A549 (cell line): ENCODE results near the gene MCM5. TPM values are rescaled to one million over a fixed set of nuclear protein-coding genes. Genes with fewer than 3 reads are reported as not detected.

Experiments
- CBX2 ChIP-seq: fragments of 200-600 bp; sonication (generic); IDR thresholded peaks from 2 replicates; pipeline ENCODE4 v1.6.1; 2016; ENCODE audit warnings: low read depth, mild to moderate bottlenecking, borderline replicate concordance
- EP300 ChIP-seq, 2 experiments: fragments of >200 bp; sonication (Bioruptor Twin); formaldehyde crosslinking; IDR thresholded peaks; 2 replicates in 1 of 2; 3 replicates in 1 of 2; pipeline ENCODE4 v1.6.1; 2016 to 2017
- FOSL2 ChIP-seq, 2 experiments: fragments of 450-650 bp in 1 of 2; fragments of >200 bp in 1 of 2; sonication (Bioruptor Twin) in 1 of 2; formaldehyde crosslinking; IDR thresholded peaks; 2 replicates each; pipeline versions ENCODE4 v1.5.0 to v1.6.1; 2016 to 2020; ENCODE audit warnings: mild to moderate bottlenecking in 1 of 2, moderate library complexity in 1 of 2
- FOXS1 ChIP-seq: fragments of 250-450 bp; sonication (Bioruptor Pico); IDR thresholded peaks from 2 replicates; pipeline ENCODE4 v1.5.0; 2020; ENCODE audit warnings: mild to moderate bottlenecking, moderate library complexity
- GATA3 ChIP-seq: IDR thresholded peaks from 2 replicates; pipeline ENCODE4 v1.6.1; 2012; ENCODE audit warnings: borderline replicate concordance
- HDAC2 ChIP-seq: fragments of 200-600 bp; sonication (generic); IDR thresholded peaks from 2 replicates; pipeline ENCODE4 v1.6.1; 2016
- HEYL ChIP-seq: fragments of 250-450 bp; sonication (Bioruptor Pico); IDR thresholded peaks from 2 replicates; pipeline ENCODE4 v1.8.0; 2021; ENCODE audit warnings: mild to moderate bottlenecking, moderate library complexity
- HOXB13 ChIP-seq: fragments of 250-450 bp; sonication (Bioruptor Pico); IDR thresholded peaks from 2 replicates; pipeline ENCODE4 v1.5.0; 2020; ENCODE audit warnings: low read depth, mild to moderate bottlenecking, moderate library complexity
- JUN ChIP-seq, 2 experiments: fragments of >200 bp; sonication (Bioruptor Twin); formaldehyde crosslinking; IDR thresholded peaks; 2 replicates in 1 of 2; 3 replicates in 1 of 2; pipeline ENCODE4 v1.6.1; 2016 to 2017
- KDM5A ChIP-seq: fragments of 200-600 bp; sonication (generic); IDR thresholded peaks from 2 replicates; pipeline ENCODE4 v1.6.1; 2016; ENCODE audit warnings: antibody characterized with exemption, mild to moderate bottlenecking
- MAZ ChIP-seq: fragments of 150-350 bp; IDR thresholded peaks from 2 replicates; pipeline ENCODE4 v1.6.1; 2014; ENCODE audit warnings: antibody characterized with exemption, low read depth, low read length, borderline replicate concordance
- NFE2L2 ChIP-seq: fragments of 150-350 bp; conservative IDR thresholded peaks from 2 replicates; pipeline ENCODE4 v1.6.1; 2014; ENCODE audit warnings: low read length
- NPAS2 ChIP-seq: fragments of 250-450 bp; sonication (Bioruptor Pico); IDR thresholded peaks from 2 replicates; pipeline ENCODE4 v1.8.0; 2022; ENCODE audit warnings: mild to moderate bottlenecking, moderate library complexity, borderline replicate concordance
- POLR2AphosphoS2 ChIP-seq: conservative IDR thresholded peaks from 2 replicates; pipeline ENCODE4 v1.6.1; 2012; ENCODE audit warnings: low read length, improper control_type of control experiment, inconsistent platforms
- RNF2 ChIP-seq: fragments of 200-600 bp; sonication (generic); IDR thresholded peaks from 2 replicates; pipeline ENCODE4 v1.6.1; 2016; ENCODE audit warnings: low read depth, mild to moderate bottlenecking, antibody characterized with exemption, moderate library complexity, borderline replicate concordance
- SMC3 ChIP-seq: fragments of >200 bp; sonication (Bioruptor Twin); formaldehyde crosslinking; IDR thresholded peaks from 3 replicates; pipeline ENCODE4 v1.6.1; 2018; ENCODE audit warnings: inconsistent platforms
- SREBF2 ChIP-seq: fragments of 450-650 bp; IDR thresholded peaks from 2 replicates; pipeline ENCODE4 v1.6.1; 2014; ENCODE audit warnings: mild to moderate bottlenecking, moderate library complexity
- TFCP2L1 ChIP-seq: fragments of 250-450 bp; sonication (Bioruptor Pico); IDR thresholded peaks from 2 replicates; pipeline ENCODE4 v1.5.0; 2021; ENCODE audit warnings: mild to moderate bottlenecking
- TP53 ChIP-seq: fragments of 250-450 bp; sonication (Bioruptor Pico); IDR thresholded peaks from 2 replicates; pipeline ENCODE4 v1.5.0; 2021; ENCODE audit warnings: mild to moderate bottlenecking, moderate library complexity
- ZC3H11A ChIP-seq: fragments of 450-650 bp; IDR thresholded peaks from 2 replicates; pipeline ENCODE4 v1.6.1; 2014; ENCODE audit warnings: antibody characterized with exemption, mild to moderate bottlenecking
- polyA plus RNA-seq, 4 experiments: library from polyadenylated mRNA; depleted of rRNA in 3 of 4; stranded (reverse); fragments of >200 nt; fragmentation: RNase III in 1 of 4; extraction: RNeasy Plus Mini Kit Qiagen cat#74134 plus additional on column Dnase treatment in 1 of 4; gene quantifications; 2 replicates in 3 of 4; 3 replicates in 1 of 4; pipeline ENCODE4 v1.2.3, GENCODE V29; 2011 to 2017
- TF ChIP-seq, protein P1 (sequence below): fragments of 200-600 bp; sonication (generic); IDR thresholded peaks from 2 replicates; pipeline ENCODE4 v1.6.1; 2016; ENCODE audit warnings: antibody characterized with exemption, mild to moderate bottlenecking, moderate library complexity
- TF ChIP-seq, protein P2 (sequence below): IDR thresholded peaks from 2 replicates; pipeline ENCODE4 v1.6.1; 2012; ENCODE audit warnings: low read depth, borderline replicate concordance
- TF ChIP-seq, protein P3 (sequence below): fragments of 150-350 bp; IDR thresholded peaks from 2 replicates; pipeline ENCODE4 v1.6.1; 2014; ENCODE audit warnings: low read depth, mild to moderate bottlenecking, low read length
- TF ChIP-seq, protein P4 (sequence below): fragments of 250-450 bp; sonication (Bioruptor Pico); IDR thresholded peaks from 2 replicates; pipeline ENCODE4 v1.5.0; 2020; ENCODE audit warnings: low read depth, mild to moderate bottlenecking, moderate library complexity
- TF ChIP-seq, protein P5 (sequence below): fragments of >200 bp; sonication (Bioruptor Twin); formaldehyde crosslinking; IDR thresholded peaks from 2 replicates; pipeline ENCODE4 v1.6.1; 2016
- TF ChIP-seq, protein P6 (sequence below): fragments of 450-650 bp; IDR thresholded peaks from 2 replicates; pipeline ENCODE4 v1.6.1; 2014; ENCODE audit warnings: antibody characterized with exemption
- TF ChIP-seq, protein P7 (sequence below): fragments of >200 bp; sonication (Bioruptor Twin); formaldehyde crosslinking; IDR thresholded peaks from 3 replicates; pipeline ENCODE4 v1.6.1; 2016
- TF ChIP-seq, protein P8 (sequence below): fragments of >200 bp; sonication (Bioruptor Twin); formaldehyde crosslinking; IDR thresholded peaks from 3 replicates; pipeline ENCODE4 v1.5.1; 2016

MCM5 gene
- polyA plus RNA-seq, 2 of the 4 experiments (the other 2 are of a cell fraction), result 50.2 to 94.4 TPM

DNA sequence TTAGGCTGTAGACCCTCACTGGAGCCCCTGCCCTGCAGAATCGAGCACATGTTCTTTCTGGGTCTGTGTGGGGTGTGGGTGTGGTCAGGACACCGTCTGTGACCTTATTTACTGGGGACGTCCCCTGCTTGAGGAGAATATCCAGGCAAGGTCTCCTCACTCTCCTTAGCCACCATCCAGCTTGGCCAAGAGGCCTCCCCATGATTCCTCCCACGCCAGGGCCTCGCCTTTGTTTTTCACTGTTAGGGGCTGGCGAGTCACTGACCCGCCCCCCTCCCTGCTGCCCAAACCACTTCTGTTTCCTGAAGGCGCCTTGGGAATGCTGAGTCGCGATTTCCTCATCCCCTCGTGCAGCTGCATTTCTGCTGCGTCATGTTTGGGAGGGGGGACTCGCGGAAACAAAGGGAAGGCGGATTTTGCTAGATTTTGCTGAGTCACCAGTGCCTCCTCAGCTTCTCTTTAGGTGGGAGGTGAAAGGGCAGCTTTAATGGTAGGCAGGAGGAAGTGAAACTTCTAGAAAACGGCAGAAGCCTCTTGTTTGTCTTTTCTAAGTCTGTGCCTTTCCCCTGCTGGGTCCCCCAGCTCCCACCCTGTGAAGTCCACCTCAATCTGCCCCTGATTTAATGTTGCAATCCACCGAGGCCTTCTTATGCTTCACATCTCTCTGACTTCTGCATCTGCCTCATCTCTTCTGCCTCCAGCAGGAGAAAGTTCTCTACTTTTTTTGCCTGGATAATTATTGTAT is 23.0 kb upstream of the MCM5 start (continued):
- TF ChIP-seq, protein P1, sequence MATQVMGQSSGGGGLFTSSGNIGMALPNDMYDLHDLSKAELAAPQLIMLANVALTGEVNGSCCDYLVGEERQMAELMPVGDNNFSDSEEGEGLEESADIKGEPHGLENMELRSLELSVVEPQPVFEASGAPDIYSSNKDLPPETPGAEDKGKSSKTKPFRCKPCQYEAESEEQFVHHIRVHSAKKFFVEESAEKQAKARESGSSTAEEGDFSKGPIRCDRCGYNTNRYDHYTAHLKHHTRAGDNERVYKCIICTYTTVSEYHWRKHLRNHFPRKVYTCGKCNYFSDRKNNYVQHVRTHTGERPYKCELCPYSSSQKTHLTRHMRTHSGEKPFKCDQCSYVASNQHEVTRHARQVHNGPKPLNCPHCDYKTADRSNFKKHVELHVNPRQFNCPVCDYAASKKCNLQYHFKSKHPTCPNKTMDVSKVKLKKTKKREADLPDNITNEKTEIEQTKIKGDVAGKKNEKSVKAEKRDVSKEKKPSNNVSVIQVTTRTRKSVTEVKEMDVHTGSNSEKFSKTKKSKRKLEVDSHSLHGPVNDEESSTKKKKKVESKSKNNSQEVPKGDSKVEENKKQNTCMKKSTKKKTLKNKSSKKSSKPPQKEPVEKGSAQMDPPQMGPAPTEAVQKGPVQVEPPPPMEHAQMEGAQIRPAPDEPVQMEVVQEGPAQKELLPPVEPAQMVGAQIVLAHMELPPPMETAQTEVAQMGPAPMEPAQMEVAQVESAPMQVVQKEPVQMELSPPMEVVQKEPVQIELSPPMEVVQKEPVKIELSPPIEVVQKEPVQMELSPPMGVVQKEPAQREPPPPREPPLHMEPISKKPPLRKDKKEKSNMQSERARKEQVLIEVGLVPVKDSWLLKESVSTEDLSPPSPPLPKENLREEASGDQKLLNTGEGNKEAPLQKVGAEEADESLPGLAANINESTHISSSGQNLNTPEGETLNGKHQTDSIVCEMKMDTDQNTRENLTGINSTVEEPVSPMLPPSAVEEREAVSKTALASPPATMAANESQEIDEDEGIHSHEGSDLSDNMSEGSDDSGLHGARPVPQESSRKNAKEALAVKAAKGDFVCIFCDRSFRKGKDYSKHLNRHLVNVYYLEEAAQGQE, result no peak
- no peak for TF ChIP-seq SREBF2
- TF ChIP-seq RNF2, result no peak
- TF ChIP-seq, protein P2, sequence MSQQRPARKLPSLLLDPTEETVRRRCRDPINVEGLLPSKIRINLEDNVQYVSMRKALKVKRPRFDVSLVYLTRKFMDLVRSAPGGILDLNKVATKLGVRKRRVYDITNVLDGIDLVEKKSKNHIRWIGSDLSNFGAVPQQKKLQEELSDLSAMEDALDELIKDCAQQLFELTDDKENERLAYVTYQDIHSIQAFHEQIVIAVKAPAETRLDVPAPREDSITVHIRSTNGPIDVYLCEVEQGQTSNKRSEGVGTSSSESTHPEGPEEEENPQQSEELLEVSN, result no peak
- TF ChIP-seq MAZ, result peak; percentile 81; the same call in 1 of the 2 replicates
- TF ChIP-seq HDAC2, result no peak
- TF ChIP-seq POLR2AphosphoS2, result no peak
- TF ChIP-seq, protein P3, sequence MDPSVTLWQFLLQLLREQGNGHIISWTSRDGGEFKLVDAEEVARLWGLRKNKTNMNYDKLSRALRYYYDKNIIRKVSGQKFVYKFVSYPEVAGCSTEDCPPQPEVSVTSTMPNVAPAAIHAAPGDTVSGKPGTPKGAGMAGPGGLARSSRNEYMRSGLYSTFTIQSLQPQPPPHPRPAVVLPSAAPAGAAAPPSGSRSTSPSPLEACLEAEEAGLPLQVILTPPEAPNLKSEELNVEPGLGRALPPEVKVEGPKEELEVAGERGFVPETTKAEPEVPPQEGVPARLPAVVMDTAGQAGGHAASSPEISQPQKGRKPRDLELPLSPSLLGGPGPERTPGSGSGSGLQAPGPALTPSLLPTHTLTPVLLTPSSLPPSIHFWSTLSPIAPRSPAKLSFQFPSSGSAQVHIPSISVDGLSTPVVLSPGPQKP, result no peak
- TF ChIP-seq, protein P4, sequence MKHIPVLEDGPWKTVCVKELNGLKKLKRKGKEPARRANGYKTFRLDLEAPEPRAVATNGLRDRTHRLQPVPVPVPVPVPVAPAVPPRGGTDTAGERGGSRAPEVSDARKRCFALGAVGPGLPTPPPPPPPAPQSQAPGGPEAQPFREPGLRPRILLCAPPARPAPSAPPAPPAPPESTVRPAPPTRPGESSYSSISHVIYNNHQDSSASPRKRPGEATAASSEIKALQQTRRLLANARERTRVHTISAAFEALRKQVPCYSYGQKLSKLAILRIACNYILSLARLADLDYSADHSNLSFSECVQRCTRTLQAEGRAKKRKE, result peak; percentile 52; the same call in 1 of the 2 replicates
- no peak for TF ChIP-seq ZC3H11A
- TF ChIP-seq, protein P5, sequence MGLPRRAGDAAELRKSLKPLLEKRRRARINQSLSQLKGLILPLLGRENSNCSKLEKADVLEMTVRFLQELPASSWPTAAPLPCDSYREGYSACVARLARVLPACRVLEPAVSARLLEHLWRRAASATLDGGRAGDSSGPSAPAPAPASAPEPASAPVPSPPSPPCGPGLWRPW, result 0 out of 2 replicates have a peak, but pooled peaks have one; percentile 20
- peak; percentile 72; the same call in 1 of the 2 replicates for TF ChIP-seq GATA3
- no peak for TF ChIP-seq FOXS1 (CRISPR knock-in tag)
- TF ChIP-seq, protein P6, sequence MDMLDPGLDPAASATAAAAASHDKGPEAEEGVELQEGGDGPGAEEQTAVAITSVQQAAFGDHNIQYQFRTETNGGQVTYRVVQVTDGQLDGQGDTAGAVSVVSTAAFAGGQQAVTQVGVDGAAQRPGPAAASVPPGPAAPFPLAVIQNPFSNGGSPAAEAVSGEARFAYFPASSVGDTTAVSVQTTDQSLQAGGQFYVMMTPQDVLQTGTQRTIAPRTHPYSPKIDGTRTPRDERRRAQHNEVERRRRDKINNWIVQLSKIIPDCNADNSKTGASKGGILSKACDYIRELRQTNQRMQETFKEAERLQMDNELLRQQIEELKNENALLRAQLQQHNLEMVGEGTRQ, result no peak
- TF ChIP-seq JUN (IDR thresholded peaks at IDR 0.05), result peak; percentile 54 to 65; a peak in 2 of 5 replicates
- peak; percentile 67 to 78; a peak in 3 of 5 replicates for TF ChIP-seq EP300 (IDR thresholded peaks at IDR 0.05)
- TF ChIP-seq HEYL (CRISPR knock-in tag), result no peak; the same call in 1 of the 2 replicates
- TF ChIP-seq CBX2, result no peak
- TF ChIP-seq FOSL2 (IDR thresholded peaks at IDR 0.05), result no peak
- TF ChIP-seq FOSL2 (CRISPR knock-in tag; IDR thresholded peaks at IDR 0.05), result peak; percentile 88
- no peak; the same call in 1 of the 2 replicates for TF ChIP-seq HOXB13
- TF ChIP-seq TP53 (CRISPR knock-in tag), result no peak
- TF ChIP-seq TFCP2L1, result 0 out of 2 replicates have a peak, but pooled peaks have one; percentile 5
- TF ChIP-seq, protein P7, sequence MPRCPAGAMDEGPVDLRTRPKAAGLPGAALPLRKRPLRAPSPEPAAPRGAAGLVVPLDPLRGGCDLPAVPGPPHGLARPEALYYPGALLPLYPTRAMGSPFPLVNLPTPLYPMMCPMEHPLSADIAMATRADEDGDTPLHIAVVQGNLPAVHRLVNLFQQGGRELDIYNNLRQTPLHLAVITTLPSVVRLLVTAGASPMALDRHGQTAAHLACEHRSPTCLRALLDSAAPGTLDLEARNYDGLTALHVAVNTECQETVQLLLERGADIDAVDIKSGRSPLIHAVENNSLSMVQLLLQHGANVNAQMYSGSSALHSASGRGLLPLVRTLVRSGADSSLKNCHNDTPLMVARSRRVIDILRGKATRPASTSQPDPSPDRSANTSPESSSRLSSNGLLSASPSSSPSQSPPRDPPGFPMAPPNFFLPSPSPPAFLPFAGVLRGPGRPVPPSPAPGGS, result 0 out of 3 replicates have a peak, but pooled peaks have one; percentile 64
- no peak for TF ChIP-seq KDM5A
- no peak for TF ChIP-seq SMC3
- TF ChIP-seq NFE2L2, result peak; percentile 100
- TF ChIP-seq, protein P8, sequence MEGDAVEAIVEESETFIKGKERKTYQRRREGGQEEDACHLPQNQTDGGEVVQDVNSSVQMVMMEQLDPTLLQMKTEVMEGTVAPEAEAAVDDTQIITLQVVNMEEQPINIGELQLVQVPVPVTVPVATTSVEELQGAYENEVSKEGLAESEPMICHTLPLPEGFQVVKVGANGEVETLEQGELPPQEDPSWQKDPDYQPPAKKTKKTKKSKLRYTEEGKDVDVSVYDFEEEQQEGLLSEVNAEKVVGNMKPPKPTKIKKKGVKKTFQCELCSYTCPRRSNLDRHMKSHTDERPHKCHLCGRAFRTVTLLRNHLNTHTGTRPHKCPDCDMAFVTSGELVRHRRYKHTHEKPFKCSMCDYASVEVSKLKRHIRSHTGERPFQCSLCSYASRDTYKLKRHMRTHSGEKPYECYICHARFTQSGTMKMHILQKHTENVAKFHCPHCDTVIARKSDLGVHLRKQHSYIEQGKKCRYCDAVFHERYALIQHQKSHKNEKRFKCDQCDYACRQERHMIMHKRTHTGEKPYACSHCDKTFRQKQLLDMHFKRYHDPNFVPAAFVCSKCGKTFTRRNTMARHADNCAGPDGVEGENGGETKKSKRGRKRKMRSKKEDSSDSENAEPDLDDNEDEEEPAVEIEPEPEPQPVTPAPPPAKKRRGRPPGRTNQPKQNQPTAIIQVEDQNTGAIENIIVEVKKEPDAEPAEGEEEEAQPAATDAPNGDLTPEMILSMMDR, result no peak
- TF ChIP-seq NPAS2 (CRISPR knock-in tag), result no peak
